A172 (cell line): ENCODE data around the gene POTEJ. TPM values are rescaled to one million over a fixed set of nuclear protein-coding genes. Genes with fewer than 3 reads are reported as not detected.
"Not testable (repeated sequence)": the region's sequence is repeated elsewhere in the genome, so short reads cannot be mapped to it uniquely, and the experiment has no call there.

Source experiments
- DNase-seq: peaks from one replicate; pipeline ENCODE4 v3.0.0-alpha.2; 2015; ENCODE audit warnings: low spot score
- total RNA-seq: library from RNA; depleted of rRNA; stranded (reverse); fragments of >200 nt; shearing (Covaris generic); gene quantifications from 2 replicates; pipeline ENCODE4 v1.2.3, GENCODE V29; 2014; rRNA removed

POTEJ gene
- not detected in 2 replicates for total RNA-seq

- DNase-seq = not testable (repeated sequence)
These were observed at the start of gene POTEJ for GRCh38 chr2:130611140-130611539. POTEJ (plus strand) TSS chr2:130611440; CDS start chr2:130611533, 93 bp downstream.

- DNase-seq = not testable (repeated sequence)
These were observed 45.1 kb upstream of the POTEJ start for GRCh38 chr2:130566165-130566564.

DNA sequence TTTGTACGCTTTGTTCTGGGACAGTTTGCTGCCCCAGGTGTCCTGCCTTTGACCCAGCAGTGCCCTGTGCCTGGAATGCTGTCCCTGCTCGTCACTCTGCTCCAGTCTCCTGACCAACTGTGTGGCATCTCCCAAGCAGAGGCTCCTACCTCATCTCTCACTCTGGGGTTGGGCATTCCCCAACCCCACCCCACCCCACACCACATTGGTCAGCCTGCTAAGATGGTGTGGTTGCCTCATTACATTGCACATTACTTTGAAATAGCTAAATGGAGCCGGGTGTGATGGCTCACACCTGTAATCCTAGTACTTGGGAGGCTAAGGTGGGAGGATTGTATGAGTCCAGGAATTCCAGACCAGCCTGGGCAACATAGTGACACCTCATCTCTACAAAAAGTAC, 39.3 kb upstream of the POTEJ start:
- DNase-seq = not testable (repeated sequence)

DNA sequence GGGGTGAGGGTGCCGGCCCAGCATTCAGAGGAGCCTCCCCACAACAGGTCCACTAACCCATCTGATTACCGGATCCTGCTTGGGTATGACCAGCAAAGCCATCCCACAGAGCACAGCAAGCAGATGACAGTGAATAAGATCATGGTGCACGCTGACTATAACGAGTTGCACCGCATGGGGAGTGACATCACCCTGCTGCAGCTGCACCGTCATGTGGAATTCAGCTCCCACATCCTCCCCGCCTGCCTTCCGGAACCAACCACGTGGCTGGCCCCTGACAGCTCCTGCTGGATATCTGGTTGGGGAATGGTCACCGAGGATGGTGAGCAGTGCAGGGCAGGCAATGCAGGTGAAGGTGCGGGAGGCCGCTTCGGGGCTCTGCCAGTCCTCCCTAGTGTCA, 37.0 kb upstream of the POTEJ start:
- not testable (repeated sequence) for DNase-seq

- not testable (repeated sequence) for DNase-seq
These were observed 34.9 kb upstream of the POTEJ start for GRCh38 chr2:130576209-130576784.

DNA sequence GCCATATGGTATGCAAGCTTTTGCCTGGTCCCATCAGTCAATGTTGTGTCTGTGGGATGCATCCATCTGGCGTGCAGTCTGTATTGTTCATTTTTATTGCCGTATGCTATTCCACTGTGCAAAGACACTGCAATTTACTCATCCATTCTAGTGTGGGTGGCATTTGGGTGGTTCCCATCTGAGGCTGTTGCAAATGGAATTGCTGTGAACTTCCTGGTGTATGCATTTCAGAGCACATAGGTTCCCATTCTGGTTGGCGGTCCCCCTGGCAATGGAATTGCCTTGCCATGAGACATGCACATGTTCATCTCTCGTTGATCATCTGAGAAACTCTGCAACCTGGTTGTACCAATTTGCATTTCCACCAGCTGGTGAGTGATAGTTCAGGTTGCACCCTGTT, 33.7 kb upstream of the POTEJ start:
- not testable (repeated sequence) for DNase-seq

DNA sequence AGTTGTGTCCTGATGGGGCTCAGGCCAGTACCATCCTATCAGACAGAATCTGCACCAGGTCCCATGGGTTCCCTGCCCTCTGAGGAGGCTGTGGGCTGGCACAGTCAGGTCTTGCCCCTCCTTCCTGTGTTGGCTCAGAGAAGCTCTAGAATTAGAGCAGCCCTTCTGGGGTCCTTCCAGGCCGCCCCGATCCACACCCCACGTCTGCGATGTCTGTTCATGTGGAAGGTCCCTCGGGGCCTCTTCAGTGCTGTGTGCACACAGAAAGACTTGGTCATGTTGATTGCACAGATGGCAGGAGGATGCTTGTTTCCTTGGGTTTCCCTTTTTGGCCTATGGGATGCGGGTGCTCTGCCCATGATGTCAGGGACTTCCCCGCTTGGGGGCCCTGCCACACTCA, 32.1 kb upstream of the POTEJ start:
- not testable (repeated sequence) for DNase-seq

- not testable (repeated sequence) for DNase-seq
These were observed 29.7 kb upstream of the POTEJ start for GRCh38 chr2:130581491-130581890.

GRCh38 chr2:130582970-130583369, 28.3 kb upstream of the POTEJ start:
- DNase-seq = not testable (repeated sequence)

DNA sequence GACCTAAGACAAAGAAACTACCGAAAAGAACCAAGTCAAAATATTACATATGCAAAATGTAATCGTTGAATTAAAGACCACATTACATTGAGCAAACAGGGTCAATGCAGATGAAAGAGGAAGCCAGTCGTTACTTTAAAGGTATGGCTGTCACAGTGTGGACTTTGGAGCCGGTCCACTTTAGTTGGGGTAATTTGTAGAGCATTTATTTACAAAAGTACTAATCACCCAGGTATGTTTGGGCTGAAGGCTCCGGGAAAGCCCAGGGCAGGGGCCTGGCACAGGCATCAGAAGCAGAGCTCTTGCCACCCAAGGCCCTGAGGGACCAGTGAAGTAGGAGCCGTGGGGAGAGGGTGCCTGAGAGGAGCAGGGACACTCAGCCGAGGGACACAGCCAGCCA, 27.7 kb upstream of the POTEJ start:
- DNase-seq = not testable (repeated sequence)

DNA sequence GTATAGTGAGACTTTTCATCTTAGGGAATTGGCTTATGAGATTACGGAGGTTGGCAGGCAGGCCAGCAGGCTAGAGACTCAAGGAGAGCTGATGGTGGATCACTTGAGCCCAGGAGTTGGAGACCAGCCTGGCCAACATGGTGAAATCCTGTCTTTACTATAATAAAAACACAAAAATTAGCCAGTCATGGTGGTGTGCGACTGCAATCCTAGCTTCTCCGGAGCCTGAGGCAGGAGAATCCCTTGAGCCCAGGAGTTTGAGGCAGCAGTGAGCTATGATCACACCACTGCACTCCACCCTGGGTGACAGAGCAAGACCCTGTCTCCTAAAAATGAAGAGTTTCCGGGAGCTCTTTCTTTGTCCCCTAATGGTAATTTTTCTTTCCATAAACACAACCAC, 26.5 kb upstream of the POTEJ start:
- not testable (repeated sequence) for DNase-seq

GRCh38 chr2:130588688-130589458, 22.4 kb upstream of the POTEJ start:
- DNase-seq = not testable (repeated sequence)

- not testable (repeated sequence) for DNase-seq
These were observed 20.9 kb upstream of the POTEJ start for GRCh38 chr2:130590170-130590841.

GRCh38 chr2:130590842-130591359, 20.3 kb upstream of the POTEJ start:
- not testable (repeated sequence) for DNase-seq

DNA sequence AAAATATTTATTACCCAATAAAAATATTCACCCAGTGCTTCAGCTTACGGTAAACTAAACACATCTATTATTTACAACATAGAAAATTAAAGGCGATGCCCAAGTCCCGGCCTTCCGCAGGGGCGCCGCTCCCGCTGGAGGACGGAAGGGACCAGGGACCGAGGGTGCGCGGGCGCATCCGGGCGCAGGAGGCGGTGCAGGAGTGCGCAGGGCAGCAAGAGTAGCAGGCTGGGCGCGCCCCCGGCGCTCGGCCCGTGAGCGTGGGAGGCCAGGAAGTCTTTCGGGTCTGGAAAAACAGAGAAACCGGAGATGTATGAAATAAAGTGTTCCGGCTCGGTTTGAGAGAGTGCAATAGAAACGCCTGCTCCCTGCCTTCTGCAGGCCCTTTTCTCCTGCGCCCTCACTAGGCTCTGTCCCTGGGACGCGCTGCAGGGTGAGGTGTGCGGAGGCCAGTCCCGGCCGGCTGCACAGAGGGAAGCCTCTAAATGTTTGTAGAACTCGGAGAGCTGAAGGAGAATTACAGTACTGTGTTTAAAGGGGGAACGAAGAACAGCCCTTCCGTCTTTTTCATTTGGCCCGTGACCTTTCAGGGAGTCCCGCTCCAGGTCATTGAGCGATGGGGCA, 18.3 kb upstream of the POTEJ start:
- not testable (repeated sequence) for DNase-seq

DNA sequence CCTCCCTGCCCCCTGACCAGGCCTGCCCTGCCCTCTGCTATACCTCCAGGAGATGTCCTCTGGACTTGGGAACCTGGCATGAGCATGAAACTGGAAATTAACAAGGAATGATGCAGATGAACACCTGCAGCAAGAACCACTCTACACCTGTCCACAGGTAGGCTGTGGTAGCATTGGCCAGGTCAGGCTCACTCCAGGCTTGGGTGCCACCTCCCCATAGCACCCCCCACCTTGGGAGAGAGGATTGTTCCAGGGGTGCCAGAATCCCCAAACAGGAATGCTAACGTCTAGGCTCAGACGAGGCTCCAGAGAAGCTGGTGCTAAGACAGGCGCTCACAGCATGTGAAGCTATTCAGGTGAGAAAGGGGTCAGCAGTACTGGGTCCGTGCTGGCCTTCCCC, 17.2 kb upstream of the POTEJ start:
- not testable (repeated sequence) for DNase-seq

GRCh38 chr2:130596757-130597156, 14.5 kb upstream of the POTEJ start:
- DNase-seq = not testable (repeated sequence)

DNA sequence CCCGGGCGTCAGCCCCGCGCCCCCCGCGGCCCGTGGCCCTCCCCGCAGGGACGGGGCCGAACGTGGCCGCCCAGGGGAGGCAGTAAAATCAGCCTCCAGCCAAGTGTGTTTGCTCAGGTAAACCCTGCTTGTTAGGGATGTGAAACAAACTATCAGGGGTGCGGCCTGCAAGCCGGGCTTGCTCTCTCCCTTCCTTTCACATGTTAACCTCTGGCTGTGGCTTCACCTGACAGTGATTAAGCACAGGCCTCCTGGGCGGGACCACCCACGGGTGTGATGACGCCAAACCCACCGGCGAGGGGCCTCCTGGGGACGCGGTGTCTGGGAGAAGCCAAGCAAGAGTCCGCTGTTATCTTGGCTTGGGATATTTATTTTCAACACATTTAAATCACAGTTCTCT, 13.2 kb upstream of the POTEJ start:
- DNase-seq = not testable (repeated sequence)

- DNase-seq = not testable (repeated sequence)
These were observed 12.8 kb upstream of the POTEJ start for GRCh38 chr2:130598463-130598862.

DNA sequence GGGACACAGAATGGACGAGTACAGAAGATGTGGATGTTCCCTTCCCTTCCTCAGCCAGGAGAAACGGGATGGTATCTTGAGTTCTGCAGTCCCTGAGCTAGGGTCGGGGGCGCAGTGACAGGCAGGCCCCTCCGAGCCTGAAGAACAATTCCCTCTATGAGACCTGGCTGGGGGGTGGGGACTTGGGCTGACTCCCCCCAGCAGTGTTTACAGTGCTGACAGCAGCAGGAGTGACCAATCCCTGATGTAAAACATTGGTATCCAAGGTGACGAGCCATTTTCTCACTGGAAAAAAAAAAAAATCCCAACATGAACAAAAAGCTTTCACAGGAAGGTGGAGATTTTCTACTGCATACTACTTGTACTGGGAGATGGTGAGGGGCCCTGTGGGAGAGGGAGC, 11.8 kb upstream of the POTEJ start, which contains the start of gene CFC1:
Gene CFC1 (minus strand): TSS at position 183 of the 400 bp plus-strand sequence. CDS start 288 bp downstream, outside the sequence.
- DNase-seq = not testable (repeated sequence)

GRCh38 chr2:130599926-130600325, 11.3 kb upstream of the POTEJ start:
- not testable (repeated sequence) for DNase-seq
